SW480 (cell line): ENCODE measurements around the gene MVB12B.

Experiments used
- DNase-seq: peaks from one replicate; pipeline ENCODE4 v3.0.0-alpha.2; 2016; ENCODE audit warnings: low spot score

MVB12B gene

DNA sequence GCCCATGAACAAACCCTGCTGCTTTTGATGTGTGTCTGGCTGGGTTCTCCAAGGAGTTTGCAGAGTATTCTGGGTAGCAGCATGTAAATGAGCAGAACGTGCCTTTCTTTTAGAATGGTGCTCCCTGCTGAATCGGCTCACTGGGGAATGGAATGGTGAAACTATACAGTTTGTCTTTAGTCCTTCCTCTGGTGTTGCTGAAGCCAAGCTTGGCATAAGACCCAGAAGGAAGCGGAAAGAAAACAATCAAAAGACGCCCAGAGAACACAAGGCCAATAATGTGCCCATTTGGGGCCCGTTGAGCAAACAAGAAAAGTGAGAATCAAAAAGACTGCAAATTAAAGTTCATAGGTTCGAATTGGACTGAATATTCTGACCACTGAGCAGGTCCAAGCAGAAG, 60.1 kb downstream of the MVB12B start:
- no peak for DNase-seq

DNA sequence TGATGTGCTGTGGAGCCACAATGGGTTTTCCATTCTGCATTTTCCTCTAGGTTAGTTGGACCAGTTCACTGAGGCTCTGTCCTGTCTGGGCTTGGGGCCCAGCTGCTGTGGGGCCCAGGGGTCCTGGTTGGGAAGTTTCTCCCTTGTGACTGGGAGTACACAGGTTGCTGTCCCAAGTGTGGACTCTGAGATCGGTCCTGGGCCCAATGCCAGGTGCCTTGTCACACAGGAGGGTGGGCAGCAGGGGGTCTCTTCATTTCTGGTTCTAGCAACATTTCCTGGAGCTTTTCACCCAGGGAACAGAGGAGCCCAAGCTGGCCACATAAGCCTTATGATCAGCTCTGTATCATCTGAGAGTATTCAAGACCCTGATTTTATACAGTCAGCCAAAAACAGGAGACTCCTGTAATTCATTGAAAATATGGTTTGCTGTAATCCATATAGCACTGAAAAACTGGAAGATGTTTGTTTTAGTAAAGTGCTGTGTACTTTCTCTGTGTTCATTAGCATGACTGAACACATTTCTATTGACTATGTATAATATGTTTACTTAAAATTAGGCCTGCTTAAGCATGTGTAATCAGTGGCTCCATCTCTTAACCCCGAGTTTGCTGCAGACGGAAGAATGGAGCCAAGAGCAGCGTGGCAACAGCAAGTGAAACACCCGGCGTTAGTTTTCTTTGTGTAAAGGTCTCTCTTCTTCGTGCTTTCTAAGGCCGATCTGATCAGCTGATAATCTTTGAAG, 62.5 kb downstream of the MVB12B start:
- no peak for DNase-seq

DNA sequence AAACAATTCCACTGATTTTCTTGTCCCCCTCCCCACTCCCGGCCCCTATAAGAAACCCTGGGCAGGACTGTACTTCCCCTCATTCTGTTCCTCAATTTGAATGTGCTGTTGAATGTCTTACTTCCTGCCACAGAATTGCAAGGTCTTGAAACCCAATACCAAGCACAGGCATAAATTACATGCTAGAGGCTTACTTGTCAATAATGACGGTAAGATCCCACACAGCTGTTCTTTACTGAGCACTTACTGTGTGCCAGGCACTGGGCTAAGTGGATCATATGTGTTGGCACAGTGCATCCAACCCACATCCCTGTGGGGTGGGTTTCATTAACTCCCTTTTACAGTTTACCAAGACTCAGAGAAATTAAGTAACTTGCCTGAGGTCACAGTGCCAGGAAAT, 63.4 kb downstream of the MVB12B start:
- DNase-seq, result no peak

DNA sequence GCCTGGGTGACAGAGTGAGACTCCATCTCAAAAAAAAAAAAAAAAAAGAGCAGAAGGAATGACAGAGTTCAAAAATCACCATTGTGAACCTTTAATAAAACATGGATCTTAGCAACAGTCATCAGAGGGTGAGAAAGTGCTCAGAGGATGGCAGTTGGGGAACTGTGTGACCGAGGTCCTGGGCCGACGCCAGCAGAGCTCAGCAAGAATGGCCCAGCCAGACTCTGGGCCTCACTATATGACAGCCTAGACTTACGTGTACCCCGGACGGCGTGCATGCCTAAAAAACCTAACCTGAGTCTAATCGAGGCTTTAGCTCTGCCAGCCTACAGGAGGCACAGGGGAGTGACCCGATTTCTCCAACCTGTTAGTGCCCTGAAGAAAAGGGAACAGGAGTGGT, 64.3 kb downstream of the MVB12B start:
- DNase-seq, result no peak

DNA sequence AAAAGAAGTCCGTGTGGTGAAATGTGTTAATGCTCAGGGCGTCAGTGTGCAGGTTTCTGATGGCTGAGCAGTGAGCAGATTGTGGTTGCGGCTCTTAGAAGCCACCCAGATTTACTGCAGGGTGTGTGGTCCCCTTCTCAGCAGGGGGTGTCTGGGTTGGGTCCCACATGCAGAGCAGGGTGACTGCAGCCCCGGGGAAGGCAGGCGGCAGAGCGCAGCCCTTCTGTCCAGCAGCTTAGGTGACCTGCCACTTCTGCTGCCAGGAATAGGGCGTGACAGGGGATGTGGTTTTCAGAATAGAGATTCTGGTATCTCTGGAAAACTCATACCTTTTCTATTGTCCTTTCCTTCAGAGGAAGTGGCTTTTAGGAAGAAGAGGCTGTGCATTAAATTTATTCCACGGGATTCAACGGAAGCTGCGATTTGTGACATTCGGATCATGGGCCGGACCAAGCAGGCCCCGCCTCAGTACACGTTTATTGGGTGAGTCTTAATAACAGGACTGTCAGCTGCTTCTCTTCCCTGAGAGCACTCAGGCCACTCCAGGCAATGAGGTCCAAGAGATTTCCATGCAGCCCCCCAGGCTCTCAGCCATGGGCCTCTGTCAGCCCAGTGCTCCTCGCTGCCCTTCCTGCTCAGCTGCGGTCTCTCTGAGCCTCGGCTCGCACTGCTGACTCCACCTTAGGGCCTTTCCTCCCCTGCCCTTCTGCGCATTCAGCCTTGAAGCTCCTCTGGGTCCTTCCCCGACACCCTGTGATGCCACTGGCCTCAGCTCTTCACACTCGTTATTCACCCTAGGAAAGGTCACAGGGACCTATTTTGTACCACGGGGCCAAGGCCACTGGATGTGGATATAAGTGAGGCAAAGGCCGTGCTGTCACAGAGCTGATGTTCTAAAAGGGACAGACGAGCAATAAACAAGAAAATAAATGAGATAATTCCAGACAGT, 65.4 kb downstream of the MVB12B start:
- peak; percentile 70 for DNase-seq

DNA sequence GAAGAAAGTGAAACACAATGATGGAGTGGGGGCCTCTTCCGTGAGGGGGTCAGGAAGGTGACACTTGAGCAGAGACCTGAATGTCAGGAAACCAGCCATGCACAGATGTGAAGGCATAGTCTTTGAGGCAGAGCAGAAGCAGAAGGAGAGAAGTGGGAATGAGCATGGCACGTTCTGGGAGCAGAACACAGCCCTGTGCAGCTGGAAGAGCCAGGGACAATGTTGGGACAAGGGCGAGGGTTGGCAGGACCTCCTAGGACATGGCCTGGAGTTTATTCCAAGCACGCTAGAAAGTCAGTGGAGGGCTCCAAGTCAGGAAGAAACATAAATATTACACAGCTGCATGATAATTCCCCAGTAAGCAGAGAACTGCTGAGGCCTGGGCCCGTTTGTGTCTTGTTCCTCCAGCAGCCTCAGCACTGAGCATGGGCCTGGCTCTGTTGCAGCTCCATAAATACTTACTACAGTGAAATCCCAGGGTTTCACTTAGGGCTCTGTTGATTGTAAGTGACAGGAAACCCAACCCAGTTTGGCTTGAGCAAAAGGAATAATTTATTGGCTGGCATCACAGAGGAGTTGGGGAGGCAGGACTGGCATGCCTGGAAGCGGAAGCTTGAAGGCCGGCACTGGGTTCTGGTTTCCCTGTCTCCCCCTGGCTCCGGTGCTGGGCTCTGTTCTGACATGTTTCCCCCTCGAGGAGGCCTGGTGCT, 66.2 kb downstream of the MVB12B start:
- DNase-seq, result no peak

DNA sequence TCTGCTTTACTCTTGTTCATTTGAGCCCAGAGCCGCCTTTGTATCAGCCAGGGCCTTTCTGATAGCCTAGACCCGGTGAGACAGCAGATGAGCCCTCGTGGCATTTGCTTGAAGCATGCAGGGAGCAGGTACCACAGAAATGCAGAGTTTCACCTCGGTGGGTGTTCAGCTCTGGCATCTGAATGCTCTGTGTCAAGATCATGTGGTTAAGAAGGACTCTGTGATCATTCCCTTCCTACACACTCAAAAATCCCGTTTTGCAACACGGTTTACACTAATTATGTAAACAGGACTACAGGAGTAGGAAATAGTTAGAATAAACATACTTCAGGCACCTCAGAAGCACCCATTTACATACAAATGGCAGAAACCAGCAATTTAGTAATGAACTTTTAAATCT, 67.2 kb downstream of the MVB12B start:
- no peak for DNase-seq

DNA sequence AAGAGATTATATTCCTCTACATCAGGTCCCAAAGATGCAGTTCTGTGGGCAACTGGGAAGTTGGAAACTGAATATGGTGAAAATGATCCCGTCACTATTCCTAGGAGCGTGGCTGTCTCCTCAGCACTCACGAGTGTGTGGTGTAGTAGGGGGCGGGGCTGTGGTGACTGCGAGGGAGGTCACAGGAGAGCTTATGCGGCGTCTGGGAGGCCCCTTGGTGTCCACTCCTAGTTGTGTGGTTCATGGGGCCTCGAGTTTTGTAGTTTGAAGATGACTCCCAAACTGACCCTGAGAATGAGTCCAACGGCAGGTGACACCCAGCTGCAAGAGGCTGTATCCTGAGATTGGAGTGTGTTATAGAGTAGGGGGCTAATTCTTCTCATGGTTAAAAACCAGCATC, 68.2 kb downstream of the MVB12B start:
- DNase-seq, result no peak

DNA sequence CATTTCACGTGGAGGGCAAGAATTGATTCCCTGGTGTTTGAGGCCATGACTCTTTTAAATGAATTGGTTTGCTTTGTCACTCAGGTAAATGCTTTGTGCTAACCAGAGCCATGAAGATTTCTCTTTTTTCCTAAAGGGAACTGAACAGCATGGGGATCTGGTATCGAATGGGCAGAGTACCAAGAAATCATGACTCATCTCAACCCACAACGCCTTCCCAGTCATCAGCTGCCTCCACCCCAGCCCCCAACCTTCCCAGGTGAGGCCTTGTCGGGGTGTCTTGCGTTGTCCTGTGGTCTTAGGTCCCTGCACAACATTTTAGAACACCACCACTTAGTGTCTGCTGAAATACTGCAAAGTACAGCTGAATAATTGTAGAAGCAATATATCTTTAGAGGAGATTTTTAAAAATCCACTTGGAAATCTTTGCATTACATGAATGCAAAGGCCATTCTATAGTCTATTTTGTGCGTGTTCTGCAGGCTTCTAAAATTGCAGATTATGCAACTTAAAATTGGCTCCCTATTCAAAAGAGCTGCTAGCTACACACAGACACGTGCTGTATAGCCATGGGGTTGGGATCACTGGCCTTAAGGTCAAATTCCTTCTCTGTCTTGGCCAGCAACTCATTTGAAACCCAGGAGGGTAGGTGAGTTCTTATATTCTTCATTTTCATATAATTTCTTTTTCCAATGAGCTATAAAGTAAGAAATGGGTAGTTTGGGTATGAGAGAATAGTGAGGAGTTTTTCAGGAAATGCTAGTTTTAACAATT, 69.0 kb downstream of the MVB12B start:
- DNase-seq, result peak; percentile 47

DNA sequence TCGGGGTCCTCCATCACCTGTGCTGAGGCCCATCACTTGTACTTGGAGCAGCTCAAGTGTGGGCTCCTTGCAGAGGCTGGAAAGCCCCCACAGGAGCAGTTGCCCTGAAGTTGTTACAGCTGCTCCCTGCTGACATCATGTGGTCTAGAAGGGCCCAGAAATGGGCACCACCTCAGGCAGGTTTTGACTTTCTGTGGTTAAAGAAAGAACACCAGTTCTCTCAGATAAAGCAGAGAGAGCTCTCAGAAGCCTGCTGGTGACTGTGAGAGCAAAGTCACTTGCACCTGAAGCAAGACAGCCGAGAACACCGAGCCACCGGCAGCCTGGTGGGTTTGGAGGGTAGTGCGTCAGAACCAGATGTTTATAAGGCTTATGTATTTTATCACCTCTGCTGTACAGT, 70.4 kb downstream of the MVB12B start:
- no peak for DNase-seq

DNA sequence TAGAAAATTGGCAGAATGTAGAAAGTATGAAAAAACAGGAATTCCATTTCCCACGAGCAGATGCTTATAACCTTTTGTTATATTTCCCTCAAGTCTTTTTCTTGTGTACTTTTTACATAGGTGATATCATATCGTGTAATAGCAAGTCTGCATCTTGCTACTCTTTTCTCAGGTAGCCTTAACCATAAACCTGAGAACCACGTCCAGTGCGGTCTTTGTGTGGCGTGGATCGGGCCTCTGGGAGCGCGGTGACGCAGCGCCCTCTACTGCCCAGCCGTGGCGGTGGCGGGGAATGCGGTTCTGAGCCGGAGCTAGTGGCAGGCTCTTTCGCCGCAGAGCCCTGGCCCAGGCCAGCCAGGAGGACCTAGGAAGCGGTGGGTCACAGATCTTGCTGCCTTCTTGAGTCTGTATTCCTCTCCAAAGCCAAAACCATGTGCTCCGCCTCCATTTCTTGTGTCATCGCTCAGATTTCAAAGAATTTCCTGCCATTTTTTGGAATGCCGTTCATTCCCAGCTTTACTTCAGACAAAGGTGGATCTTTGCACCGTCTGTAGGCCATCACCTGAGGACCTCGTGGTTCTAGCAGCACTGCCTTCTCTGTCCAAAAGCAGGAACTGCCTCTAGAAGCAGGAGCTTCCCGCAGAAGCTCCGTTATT, 71.9 kb downstream of the MVB12B start:
- DNase-seq, result peak; percentile 59

DNA sequence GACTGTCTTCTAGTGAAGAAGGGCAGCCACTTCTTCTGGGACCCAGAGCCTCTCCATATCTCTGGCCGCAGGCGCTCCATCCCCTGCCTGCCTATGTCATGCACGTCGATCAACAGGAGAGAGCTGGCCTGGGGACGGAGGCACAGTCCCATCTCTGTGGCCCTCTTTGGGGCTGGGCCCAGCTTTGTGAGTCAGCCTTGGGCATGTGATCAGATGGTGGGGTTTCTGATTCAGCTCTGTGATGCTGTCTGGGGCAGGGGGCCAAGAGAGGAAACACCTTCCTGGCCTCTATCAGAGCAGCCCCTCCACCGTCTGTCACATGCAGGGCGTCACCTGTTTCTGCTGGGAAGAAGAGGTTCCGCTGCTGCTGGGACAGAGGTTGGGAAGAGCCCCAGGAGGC, 72.6 kb downstream of the MVB12B start:
- DNase-seq, result no peak

DNA sequence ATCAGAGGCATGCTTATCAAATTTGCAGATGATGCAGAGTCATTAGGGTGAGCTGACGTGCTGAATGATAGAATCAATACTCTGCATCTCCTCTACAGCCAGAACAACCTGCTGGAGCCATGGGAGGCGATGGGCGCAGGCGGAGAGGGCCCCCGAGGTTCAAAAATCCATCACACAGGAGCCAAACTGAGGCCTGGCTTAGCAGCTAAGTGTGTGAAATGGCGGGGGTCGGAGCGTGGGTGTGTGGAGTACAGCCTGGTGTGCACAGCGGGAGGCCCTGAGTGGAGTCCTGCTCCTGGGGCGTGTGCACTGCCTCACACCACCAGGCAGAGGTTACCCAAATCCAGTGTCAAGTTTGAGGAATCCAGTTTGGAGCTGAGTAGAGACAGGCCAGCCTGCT, 73.2 kb downstream of the MVB12B start:
- DNase-seq, result no peak

DNA sequence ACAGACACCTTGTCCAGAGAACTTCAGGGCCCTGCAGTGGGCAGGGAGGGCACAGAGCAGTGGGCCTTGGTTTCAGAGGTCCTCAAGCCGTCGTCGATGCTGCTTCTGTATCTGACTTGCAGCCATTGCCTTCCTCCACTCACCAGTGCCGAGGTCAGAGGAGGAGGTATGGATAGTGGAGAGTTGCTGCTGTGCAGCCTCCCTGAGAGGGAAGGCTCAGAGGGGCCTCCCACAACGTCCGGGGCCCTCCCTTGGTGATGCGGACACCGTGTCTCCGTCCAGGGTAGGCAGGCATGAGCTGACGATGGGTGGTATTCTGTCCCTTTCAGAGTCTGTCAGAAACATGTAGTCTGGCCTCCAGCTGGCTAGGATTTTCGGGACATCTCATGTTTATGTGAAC, 73.9 kb downstream of the MVB12B start:
- no peak for DNase-seq

DNA sequence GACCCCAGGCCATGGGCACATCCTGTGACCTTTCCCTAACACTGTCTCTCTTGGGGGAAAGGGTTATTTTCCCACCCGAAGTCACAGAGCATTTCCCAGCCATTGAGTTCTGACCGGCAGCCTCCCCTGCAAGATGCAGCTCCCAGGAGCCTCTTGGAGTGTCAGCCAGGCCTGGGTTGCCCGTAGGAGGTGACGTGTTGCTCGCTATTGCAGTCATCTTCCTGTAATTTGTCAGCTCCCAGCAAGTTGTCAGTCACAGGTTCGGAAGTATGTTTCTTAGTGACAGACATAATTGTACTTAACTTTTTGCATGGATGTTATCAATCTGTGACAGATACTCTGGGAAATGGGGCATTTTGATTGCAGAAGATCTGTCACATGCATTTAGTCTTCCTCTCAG, 74.5 kb downstream of the MVB12B start:
- DNase-seq, result no peak

DNA sequence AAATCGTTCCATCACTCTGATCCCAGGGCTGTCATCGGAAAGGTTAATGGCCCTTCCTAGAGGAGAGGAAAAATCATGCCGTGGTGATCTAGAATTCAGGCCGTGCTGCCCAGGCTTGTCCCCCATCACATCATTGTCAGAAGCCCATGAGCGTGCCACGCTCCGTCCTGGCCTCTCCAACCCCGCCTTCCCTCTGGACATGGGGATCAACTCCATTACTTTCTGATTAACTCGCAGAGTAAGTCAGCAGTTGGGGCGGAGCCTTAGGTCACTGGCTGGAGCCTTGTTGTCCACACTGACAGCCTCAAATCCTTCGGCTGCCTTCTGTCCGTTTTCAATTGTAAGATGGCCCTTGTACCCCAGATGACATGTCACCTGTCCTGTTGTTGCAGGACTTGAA, 75.0 kb downstream of the MVB12B start:
- no peak for DNase-seq

DNA sequence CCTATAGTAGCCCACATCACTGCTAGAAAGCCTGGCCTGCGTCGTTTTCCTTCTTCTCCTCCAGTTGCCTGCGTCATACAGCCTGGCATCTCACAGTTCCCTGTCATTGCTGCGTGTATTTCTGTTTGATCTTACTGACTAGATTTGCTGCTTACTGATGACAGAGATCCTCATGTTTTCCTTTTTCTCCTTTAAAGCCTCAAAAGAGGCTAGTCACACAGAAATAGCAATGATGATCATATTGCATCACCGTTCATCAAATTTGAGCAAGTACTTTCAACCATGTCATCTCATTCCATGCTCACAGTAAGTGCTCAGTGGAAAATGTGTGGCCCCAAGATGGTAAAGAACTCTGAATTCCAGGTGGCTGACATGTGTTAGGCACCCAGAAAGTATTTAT, 76.8 kb downstream of the MVB12B start:
- no peak for DNase-seq

DNA sequence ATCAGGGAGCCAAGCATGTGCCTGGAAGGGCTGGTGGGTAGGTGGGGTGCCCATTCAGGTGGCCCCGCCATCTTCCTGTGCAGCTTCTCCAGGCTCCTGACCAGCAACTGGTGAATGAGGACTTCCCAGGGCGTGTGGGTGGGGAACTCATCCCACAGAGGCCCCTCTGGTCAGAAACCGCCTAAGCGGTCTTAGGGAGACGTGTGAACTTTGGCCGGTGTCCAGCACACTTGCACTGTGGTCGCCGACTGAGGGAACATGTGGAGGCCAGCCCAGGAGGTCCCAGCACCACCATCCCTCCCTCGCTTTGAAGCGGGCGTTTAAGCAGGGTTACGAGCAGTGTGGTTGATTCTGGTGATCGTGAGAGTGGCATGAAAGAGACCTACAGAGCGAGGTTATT, 77.8 kb downstream of the MVB12B start:
- peak; percentile 31 for DNase-seq

DNA sequence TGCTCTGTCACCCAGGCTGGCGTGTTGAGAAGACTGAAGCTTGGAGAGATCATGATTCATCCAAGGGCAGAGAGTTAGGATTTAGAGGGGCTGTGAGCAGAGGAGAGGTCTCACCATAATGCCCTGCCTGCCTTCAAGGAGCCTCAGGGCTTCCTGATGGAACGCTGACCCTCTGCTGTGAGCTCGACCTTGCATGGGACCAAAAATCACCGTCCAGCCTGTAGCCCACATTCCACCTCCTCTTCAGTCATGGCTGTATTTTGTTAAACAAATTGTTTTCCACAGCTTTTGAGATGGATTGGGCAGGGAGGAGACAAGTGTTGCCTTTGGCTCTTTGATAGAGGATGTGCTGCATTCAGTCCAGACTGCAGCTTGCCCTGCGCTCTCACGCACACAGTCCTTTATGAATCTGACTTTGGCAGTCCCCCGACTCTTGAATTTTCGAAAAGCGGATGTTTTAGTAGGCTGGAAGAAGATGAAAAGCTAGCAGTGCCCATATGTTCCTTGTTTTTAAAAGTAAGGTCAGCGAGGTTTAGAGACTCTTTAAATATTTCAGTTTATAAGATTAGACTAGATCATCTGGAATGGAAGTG, 79.5 kb downstream of the MVB12B start:
- DNase-seq, result no peak

DNA sequence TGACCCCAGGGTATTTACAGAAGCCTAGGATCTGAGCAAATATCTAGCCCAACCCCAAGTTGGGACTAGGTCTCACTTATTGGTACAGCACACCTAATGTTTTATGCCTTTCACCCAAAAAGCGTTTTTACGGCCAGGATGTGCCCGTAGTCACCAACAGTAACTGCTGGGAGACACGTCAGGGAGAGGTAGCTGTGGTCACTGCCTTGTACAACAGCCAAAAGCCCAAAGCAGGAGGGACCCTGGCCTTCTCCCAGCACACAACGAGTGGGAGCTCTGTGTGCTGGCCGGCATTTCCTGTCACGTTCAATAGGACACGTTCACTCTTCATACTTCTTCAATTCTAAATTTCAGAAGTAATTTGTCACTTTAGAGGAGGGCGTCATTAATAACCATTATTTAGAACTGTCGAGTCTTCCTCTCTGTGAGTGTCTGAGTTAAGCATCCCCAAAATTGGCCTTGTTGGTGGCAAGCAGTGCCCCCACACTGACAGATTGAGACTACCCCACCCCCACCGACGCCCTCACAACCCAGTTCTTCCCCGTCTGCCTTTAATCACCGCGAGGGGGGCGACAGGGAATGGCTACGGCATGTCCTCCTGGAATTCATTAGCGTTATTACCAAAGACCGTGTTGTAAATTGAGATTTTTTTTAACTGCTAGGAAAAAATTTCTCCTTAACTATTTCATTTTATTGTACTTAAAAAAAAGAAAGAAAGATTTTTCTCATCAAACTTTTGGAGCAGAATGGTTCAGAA, 80.7 kb downstream of the MVB12B start:
- DNase-seq, result no peak
